ENCODE results near the gene DKK1. TPM values are rescaled to one million over a fixed set of nuclear protein-coding genes. Genes with fewer than 3 reads are reported as not detected.

Gene DKK1, protein sequence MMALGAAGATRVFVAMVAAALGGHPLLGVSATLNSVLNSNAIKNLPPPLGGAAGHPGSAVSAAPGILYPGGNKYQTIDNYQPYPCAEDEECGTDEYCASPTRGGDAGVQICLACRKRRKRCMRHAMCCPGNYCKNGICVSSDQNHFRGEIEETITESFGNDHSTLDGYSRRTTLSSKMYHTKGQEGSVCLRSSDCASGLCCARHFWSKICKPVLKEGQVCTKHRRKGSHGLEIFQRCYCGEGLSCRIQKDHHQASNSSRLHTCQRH
- 4.5 TPM for total RNA-seq

- peak; percentile 14 for DNase-seq
Observed at GRCh38 chr10:52313933-52314821, at the start of gene DKK1. TSS of gene DKK1 (plus strand) at chr10:52314281. CDS start at chr10:52314435, 154 bp downstream.

GRCh38 chr10:52265131-52265926 is 48.8 kb upstream of the DKK1 start:
- DNase-seq = no peak

- DNase-seq = no peak
Observed at GRCh38 chr10:52266858-52267257, 47.2 kb upstream of the DKK1 start.

- no peak for DNase-seq
Observed at GRCh38 chr10:52268790-52269189, 45.3 kb upstream of the DKK1 start.

GRCh38 chr10:52269233-52269632 is 44.8 kb upstream of the DKK1 start:
- DNase-seq = no peak

- no peak for DNase-seq
Observed at GRCh38 chr10:52276163-52276562, 37.9 kb upstream of the DKK1 start.

DNA sequence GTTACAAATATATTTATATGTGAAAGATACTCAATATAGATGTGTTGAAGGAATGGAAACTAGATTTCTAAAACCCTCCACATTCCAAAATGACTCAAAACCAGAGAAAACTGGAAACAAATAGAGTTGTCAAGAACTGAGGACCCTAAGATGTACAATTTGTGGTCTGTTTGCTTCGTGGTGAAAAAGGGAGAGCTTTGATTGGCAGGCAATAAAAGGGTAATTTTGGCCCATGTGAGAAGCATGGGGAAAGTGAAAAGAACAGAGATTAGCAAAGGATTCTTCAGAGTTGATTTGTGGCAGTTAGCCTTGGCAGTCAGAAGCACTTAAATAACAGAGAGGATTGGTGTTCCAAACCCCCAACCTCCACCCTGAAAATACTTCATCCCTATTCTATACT is 37.1 kb upstream of the DKK1 start:
- DNase-seq = no peak

- no peak for DNase-seq
Observed at GRCh38 chr10:52279546-52279945, 34.5 kb upstream of the DKK1 start.

GRCh38 chr10:52280051-52280450 is 34.0 kb upstream of the DKK1 start:
- no peak for DNase-seq

- no peak for DNase-seq
Observed at GRCh38 chr10:52283174-52283573, 30.9 kb upstream of the DKK1 start.

GRCh38 chr10:52284416-52285013 is 29.6 kb upstream of the DKK1 start:
- DNase-seq = no peak

DNA sequence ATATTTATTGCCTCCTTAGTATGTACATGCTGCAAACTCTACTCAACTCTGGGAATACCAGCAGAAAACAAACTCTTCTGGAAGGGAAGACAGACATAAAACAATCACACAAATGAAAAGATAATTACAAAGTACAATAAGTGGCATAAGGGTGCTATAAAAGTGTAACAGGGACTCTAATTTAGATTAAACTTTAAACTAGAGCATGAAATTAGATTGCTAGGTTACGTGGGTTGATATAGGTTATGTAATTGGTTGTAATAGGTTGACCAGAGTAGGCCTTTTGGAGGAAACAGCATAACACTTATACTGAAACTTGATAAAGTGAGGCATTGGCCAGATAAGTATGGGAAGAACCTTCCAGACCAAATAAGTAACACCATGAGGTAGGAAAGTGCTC is 26.2 kb upstream of the DKK1 start:
- DNase-seq = no peak

DNA sequence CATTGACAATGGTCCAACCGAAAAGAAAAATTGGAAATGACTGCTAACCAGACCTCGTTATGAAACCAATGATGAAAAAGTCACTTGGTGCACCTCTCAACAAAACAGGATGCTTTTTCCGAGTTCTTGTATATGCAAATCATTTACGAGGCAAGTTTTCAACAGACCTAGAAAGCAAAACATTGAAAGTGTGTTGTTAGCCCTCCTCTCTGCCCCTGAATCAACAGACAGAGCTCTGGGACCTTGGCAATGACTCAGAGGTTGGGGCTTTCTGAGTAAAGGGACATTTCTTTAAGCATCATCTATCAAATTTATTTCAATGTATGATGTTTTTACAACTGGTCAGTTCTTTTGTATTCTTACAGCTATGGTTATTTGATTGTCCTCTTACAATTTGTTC is 16.3 kb upstream of the DKK1 start:
- no peak for DNase-seq

GRCh38 chr10:52300599-52301277 is 13.3 kb upstream of the DKK1 start:
- no peak for DNase-seq

DNA sequence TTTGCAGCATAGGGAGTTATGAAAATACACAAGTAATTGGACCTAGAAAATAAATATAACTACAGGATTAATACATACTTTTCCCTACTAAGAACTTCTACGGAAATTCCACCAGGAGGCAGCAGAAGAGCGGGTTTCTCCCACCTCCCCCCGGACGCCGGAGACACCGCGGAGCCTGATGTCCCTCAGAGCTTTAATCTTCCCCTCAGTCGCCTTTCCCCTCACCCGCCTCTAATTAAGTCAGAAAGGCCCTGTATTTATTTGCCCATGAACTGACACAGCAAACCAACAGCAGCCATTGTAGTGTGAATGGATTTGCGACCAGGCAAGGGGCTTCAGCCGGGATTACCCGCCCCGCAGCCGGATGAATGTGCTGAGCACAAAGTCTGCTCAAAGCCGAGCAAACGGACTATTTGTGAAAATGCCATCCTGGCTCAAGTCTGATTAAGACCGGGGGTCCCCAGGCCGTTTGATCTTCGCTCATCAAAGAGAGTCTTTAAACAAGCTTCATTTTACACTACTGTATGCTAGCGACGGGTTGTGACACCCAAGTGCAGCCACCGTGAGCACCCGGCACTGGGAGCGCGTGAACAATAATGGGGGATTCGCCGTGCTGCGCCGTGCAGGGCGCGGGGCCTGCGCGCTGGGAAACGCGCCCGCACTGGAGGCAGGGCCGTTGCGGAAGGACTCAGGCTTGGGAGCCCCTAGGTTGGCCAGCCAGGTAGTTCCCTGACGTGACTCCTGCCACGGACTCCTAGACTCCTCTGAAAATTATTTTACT is 5.6 kb upstream of the DKK1 start:
- peak; percentile 41 for DNase-seq

DNA sequence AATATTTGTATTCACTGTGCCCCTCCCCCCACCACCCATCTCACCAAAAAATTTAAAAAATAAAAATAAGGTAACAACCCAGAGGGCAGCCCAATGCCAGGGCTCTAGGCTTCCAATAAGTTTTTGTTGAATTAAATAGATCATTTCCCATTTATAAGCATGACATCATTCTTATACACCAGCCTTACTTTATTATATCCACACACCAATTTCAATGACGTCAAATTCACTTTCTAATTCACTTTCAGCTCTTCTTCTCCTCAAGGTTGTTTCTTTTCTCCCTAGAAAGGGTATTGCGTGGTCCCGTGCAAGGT is 1.2 kb upstream of the DKK1 start:
- no peak for DNase-seq

DNA sequence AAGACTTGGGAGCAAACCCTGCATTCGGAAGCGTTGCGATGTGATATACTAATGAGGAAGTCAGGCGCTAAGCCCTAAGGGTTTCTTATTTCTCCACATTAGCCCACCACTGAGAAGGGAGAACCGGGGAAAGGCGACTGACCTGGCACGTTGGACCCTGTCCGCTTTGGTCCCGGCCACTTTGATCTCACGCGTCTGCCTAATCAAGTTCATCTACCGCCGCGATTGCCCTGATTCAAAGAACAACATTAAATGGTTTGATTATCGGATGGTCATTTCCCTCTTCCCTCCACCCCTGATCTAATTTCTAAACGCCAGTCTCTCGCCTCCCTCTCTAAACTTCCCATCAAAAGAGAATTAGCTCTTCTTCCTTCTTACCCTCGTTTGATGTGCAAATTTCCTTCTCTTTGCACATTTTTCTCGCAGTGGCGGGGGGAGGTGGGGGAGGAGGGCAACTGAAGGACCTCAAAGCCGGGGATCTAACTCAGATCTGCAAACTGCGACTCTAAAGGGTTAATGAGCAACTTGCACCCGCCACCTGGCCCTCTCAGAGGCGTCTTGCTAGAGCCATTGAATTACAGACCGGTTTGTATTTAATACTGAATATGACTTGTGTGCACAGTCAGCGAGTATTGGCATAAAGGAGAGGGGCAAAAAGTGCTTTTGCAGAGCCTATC is 687 bp upstream of the DKK1 start:
- DNase-seq = no peak

DNA sequence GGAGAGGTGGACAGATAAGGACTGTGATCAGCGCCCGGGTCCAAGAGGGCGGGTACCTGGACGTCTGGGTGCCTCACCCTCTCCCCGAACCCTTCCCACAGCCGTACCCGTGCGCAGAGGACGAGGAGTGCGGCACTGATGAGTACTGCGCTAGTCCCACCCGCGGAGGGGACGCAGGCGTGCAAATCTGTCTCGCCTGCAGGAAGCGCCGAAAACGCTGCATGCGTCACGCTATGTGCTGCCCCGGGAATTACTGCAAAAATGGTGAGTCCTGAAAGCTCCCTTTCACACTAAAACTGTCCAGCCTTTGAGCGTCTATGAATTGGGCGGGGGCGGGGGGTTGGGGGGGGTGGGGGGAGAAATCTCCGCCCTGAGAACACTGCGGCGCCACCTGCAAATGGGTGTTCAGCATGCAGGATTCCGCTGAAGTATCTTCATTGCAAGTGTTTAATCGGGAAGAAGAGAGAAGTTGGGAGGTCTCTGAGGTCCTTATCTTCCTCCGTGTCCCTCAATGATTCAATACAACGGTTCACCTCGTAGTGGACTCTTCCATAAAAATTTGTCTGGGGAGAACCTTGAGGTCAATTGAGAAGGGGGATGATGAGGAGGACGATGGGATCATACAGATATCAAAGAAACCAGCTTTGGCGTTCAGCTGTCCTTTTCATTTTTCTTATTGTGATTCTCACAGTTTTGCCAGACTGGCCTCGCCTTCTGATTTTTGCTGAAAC is 906 bp downstream of the DKK1 start:
- peak; percentile 14 for DNase-seq

DNA sequence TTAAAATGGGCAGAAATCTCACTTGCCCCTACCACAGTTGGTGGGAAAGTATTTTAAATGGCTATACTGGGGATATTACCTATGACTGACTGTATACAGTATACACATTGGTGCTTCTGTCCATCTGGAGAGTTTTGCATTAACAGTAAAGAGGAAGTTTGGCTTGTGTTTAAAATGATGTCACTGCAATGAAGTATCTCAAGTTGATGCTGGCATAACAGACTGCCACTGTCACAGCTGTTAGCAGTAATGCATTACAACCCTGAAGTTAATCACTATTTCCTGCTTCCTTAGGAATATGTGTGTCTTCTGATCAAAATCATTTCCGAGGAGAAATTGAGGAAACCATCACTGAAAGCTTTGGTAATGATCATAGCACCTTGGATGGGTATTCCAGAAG is 1.9 kb downstream of the DKK1 start:
- DNase-seq = no peak

DNA sequence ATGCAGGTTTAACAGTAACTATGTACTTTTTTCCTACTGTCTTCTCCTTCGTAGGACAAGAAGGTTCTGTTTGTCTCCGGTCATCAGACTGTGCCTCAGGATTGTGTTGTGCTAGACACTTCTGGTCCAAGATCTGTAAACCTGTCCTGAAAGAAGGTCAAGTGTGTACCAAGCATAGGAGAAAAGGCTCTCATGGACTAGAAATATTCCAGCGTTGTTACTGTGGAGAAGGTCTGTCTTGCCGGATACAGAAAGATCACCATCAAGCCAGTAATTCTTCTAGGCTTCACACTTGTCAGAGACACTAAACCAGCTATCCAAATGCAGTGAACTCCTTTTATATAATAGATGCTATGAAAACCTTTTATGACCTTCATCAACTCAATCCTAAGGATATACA is 2.4 kb downstream of the DKK1 start:
- DNase-seq = no peak
